OCI-LY1 (cell line): ENCODE results near the gene HOXA3.

Experiments used
- CTCF ChIP-seq: fragments of 200-600 bp; sonication (generic), shearing (Covaris generic); IDR thresholded peaks from 2 replicates; pipeline ENCODE4 v1.5.1; 2017; ENCODE audit warnings: mild to moderate bottlenecking, antibody characterized with exemption, low read length, moderate library complexity, mixed read lengths
- EZH2 ChIP-seq: fragments of 200-600 bp; sonication (generic), shearing (Covaris generic); IDR thresholded peaks from 2 replicates; pipeline ENCODE4 v1.8.0; 2017; ENCODE audit warnings: borderline replicate concordance, mixed run types, mild to moderate bottlenecking, antibody characterized with exemption, low read length, moderate library complexity, mixed read lengths

GRCh38 chr7:27079234-27079975, 73.0 kb downstream of the HOXA3 start:
- TF ChIP-seq CTCF (no peak), EZH2 (no peak)
